Liver (tissue), 3 donors: ENCODE measurements around the gene PRKCH.

ENCODE experiments used
- CTCF ChIP-seq: fragments of 150-350 bp; IDR thresholded peaks from 2 replicates; pipeline ENCODE4 v1.5.1; 2017; ENCODE audit warnings: improper control_type of control experiment, low read depth, low read length; ENCODE audit not compliant: missing input control
- EGR1 ChIP-seq, 2 donors: IDR thresholded peaks; 2 replicates each; pipeline ENCODE4 v1.6.1; 2016 to 2018; ENCODE audit warnings: antibody characterized with exemption in 2 of 2, low read depth in 2 of 2
- GABPA ChIP-seq, 2 donors: IDR thresholded peaks in 1 of 2; conservative IDR thresholded peaks in 1 of 2; 2 replicates each; pipeline ENCODE4 v1.6.1; 2016; ENCODE audit warnings: antibody characterized with exemption in 2 of 2, mild to moderate bottlenecking in 1 of 2, moderate library complexity in 1 of 2
- MAX ChIP-seq: IDR thresholded peaks from 2 replicates; pipeline ENCODE4 v1.6.1; 2016; ENCODE audit warnings: antibody characterized with exemption
- RAD21 ChIP-seq, 2 donors: IDR thresholded peaks; 2 replicates each; pipeline ENCODE4 v1.6.1; 2016; ENCODE audit warnings: antibody characterized with exemption in 2 of 2, mild to moderate bottlenecking in 2 of 2
- REST ChIP-seq: IDR thresholded peaks from 2 replicates; pipeline ENCODE4 v1.6.1; 2016; ENCODE audit warnings: antibody characterized with exemption, mild to moderate bottlenecking
- RXRA ChIP-seq, 2 donors: IDR thresholded peaks; 2 replicates each; pipeline ENCODE4 v1.6.1; 2017 to 2018; ENCODE audit warnings: antibody characterized with exemption in 2 of 2, mild to moderate bottlenecking in 1 of 2
- SP1 ChIP-seq: IDR thresholded peaks from 2 replicates; pipeline ENCODE4 v1.6.1; 2018; ENCODE audit warnings: antibody characterized with exemption, mild to moderate bottlenecking
- TAF1 ChIP-seq: conservative IDR thresholded peaks from 2 replicates; pipeline ENCODE4 v1.6.1; 2016; ENCODE audit warnings: antibody characterized with exemption, mild to moderate bottlenecking
- YY1 ChIP-seq: IDR thresholded peaks from 2 replicates; pipeline ENCODE4 v1.6.1; 2016; ENCODE audit warnings: antibody characterized with exemption, mild to moderate bottlenecking
- donor health status: healthy.
- donor health status: healthy.

- TF ChIP-seq CTCF, result no peak
- TF ChIP-seq TAF1, result no peak
- TF ChIP-seq EGR1 (IDR thresholded peaks at IDR 0.05; ENCODE audit: low read depth in 2 of 2), result no peak
- TF ChIP-seq RAD21 (IDR thresholded peaks at IDR 0.05), result no peak
- no peak for TF ChIP-seq YY1
- TF ChIP-seq SP1, result no peak
- TF ChIP-seq REST, result no peak
- TF ChIP-seq GABPA (IDR thresholded peaks at IDR 0.05 in 1 of 2, conservative IDR thresholded peaks at IDR 0.05 in 1 of 2), result no peak
- TF ChIP-seq MAX, result no peak
- TF ChIP-seq RXRA (IDR thresholded peaks at IDR 0.05), result no peak
Measured at GRCh38 chr14:61376314-61376713, 54.9 kb downstream of the PRKCH start.
